ENCODE results near the gene PHETA1.
"Not testable (repeated sequence)": the region's sequence is repeated elsewhere in the genome, so short reads cannot be mapped to it uniquely, and the experiment has no call there.

Gene PHETA1

DNA sequence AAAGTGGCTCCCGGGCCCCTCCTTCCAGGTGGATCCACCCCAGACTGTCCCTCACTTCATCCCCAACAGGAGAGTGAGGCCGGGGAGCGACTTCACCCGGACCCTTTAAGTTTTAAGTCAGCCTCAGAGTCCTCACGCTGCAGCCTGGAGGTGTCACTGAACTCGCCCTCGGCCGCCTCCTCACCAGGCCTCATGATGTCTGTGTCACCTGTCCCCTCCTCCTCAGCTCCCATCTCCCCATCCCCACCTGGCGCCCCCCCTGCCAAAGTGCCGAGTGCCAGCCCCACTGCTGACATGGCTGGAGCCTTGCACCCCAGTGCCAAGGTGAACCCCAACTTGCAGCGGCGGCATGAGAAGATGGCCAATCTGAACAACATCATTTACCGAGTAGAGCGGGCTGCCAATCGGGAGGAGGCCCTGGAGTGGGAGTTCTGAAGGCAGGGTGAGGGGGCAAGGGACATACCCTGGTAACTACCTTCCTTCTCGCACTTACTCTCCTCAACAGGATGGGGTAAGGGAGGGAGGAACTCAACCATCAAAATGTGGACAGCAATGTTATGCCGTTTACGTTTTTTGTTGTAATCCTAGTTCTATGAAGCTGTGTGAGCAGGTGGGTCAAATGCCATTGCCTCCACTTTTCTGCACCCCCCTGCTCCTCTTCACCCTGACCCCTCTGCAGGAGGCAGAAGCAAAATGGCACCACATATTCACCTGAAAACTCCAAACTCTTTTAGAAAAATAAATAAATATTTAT is 20.8 kb downstream of the PHETA1 start:
- no peak for DNase-seq

DNA sequence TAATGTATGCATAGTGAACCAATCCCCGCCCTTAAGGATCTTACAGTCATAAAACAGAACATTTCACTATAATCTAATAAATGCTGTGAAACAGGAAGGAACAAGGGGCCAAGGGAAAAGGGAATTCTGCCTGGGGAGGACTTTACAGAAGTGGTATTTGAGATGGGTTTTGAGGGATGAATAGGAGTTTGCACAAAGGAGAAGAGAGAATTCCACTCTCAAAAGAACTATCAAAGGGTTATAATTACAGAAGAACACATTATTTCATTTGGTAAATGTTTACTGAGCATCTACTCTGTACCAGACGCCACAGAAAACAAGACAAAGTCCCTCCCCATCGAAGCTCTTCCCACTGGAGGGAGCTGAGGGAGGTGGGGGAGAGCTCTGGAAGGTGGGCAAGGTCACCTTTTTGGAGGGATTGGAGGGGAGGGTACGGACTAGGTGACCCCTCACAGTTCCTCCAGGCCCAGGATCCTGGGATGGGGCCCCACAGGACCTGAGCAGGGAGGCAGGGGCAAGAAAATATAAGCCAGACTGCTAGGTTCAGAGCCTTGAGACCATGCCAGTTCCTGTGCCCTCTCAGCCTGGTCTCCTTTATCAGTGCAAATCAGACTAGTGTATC is 24.5 kb downstream of the PHETA1 start:
- no peak for DNase-seq

DNA sequence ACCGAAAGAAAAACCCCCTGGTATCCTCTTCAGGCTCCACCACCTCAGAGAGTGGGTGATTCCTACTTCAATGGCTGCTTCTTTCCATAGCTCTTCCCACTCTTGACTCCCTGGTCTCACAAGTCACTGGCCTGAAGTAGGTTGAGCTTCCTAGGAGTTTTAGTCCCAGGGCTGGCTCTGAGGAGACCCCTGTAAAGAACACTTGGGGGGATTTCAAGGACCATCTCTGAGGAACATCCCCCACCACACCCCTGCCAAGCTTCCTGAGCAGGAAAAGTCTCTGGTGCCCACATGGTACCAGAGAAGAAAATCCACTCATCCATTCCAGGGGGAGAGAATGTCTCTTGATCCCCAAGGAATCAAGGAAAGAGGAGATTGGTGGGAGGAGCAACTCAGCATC is 25.7 kb downstream of the PHETA1 start:
- DNase-seq, result no peak

DNA sequence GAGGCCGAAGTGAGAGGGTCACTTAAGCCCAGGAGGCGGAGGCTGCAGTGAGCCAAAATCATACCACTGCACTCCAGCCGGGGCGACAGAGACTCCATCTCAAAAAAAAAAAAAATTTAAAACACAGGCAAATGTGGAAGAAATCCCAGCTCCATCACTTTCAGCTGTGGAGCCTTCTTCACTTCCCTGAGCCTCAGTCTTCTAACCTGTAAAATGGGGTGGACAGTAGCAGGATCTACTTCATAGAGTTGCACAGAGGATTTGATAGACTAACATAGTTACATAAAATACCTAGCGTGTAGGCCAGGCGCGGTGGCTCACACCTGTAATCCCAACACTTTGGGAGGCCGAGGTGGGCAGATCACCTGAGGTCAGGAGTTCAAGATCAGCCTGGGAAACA is 26.5 kb downstream of the PHETA1 start:
- DNase-seq, result no peak

DNA sequence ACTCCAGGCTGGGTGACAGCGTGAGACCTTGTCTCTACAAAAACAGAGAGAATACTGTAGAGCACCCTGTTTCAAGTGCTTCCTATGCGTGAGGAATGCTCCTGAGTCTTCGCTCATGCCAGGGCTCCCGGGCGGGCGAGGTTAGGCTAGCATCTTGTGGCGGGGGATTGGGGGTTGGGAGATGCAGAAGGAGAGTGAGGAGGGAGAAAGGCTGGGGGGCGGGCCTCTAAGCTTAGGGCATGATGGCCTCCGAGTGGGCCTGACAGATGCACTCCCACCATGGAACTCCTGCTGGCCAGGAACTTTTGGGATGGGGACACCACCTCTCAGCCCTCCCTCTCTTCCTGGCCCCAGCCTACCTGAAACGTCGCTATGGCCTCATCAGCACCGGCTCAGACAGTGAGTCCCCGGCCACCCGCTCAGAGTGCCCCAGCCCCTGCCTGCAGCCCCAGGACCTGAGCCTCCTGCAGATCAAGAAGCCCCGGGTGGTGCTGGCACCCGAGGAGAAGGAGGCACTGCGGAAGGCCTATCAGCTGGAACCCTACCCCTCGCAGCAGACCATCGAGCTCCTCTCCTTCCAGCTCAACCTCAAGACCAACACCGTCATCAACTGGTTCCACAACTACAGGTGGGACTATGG is 27.3 kb downstream of the PHETA1 start:
- DNase-seq, result no peak

DNA sequence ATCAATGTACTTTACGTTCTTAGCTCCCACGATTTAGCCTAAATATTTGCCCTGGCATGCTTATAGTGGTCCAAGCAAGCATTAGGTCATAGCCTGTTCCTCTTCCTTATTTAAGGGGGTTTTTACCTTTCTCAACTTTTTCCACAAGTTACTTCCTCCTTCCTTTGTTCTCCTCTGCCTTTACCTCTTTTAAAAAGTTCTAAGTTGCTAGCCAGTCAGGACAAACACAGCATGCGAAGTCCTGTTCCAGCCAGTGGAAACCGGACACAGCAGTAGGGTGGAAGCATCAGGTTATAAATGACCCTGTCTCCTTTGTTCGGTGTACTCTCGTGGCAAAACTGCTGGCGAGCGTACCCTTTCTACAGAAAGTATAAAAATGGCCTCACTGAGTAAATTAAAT is 28.2 kb downstream of the PHETA1 start:
- DNase-seq, result not testable (repeated sequence)

DNA sequence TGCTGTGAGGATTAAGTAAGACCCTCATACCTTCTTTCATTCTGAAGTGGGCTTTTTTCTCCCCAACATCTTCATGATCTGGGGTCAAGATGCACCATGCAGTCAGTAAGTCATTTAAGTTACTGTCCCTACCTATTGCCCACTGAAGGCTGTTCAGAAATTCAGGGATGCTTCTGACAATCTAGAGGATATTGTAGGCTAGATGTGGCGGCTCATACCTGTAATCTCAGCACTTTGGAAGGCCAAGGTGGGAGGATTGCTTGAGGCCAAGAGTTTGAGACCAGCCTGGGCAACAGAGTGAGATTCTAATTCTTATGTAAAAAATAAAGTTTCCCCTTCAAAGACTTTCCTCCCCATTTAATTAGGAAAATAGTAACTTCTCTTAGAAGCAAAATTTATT is 28.7 kb downstream of the PHETA1 start:
- no peak for DNase-seq

DNA sequence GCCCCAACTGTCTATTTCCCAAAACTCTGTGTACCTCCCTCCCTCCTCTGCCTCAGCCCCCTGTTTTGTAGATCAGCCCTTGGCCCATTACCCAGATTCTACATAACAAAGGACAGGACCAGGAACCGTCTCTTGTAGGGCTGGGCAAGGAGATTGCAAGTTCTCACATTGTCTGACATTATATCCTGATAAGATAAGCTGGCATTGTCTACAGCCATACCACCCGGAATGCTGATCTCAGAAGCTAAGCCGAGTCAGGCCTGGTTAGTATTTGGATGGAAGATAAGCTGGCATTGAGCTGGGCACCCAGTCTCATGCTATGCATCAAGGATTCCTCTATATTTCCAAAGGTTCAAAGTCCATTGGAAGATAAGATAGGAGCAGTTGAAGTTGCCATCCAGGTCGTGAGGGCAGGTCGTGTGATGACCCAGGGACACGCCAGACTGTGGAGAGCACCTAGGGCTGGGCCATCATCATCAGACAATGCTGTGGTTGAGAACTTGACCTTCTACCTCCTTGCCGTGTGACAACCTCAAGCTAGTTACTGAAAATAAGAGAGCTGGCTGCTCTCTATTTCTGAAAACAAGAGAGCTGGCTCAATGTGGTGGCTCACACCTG is 29.5 kb downstream of the PHETA1 start:
- no peak for DNase-seq

DNA sequence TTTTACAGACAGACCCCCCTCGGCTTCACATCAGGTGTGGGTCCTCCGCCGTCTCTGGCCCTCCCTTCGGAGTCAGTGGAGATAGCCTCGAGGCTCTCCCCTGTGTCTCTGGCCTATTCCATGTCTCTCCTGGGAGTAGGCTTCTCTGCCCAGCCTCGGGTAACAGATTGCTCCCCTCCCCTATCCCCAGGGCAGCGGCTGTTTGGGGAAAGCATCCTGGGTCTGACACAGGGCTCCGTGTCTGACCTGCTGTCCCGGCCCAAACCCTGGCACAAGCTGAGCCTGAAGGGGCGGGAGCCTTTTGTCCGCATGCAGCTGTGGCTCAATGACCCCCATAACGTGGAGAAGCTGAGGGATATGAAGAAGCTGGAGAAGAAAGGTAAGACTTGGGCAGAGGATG is 30.8 kb downstream of the PHETA1 start:
- no peak for DNase-seq

DNA sequence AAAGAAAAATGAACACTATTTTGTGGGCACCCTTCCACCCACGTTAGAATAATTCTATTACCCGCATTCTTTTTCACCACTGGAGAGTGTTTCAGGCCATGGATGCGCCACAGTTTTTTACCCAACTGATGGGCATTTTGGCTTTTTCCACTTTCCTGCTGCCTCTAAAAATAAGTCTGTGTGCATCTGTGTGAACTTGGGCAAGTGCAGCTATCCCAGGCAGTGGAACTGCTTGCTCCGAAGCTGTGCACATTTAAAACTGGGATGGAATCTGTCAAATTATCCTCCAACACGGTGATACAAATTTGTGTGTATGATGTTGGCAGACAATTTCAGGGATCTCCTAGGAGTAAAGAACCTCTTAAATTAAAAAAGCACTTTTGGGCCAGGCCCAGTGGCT is 31.5 kb downstream of the PHETA1 start:
- DNase-seq, result no peak

DNA sequence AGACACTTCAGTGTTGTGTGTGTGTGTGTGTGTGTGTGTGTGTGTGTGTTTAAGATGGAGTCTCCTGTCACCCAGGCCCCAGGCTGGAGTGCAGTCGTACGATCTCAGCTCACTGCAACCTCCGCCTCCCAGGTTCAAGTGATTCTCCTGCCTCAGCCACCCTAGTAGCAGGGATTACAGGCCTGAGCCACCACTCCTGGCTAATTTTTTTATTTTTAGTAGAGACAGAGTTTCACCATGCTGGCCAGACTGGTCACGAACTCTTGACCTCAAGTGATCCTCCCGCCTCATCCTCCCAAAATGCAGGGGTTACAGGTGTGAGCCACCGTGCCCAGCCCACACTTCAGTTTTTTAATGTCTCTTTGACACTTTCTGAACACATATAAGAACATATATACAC is 32.5 kb downstream of the PHETA1 start:
- DNase-seq, result not testable (repeated sequence)

DNA sequence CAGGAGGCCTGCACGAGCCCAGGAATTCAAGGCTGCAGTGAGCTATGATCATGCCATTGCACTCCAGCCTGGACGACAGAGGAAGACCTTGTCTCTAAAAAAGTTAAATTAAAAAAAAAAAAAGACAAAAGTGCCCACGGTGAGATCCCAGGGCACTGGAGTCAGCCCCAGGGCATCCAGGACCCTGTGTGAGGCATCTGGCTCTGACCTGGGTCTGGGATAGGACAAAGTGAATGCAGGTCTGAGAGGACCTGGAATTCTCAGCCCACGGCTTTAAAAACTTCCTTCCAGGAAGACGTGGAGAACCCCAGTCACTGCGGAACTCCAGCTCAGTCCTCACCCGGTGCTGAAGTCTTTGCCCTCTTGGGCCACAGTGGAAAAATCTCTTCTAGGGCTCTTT is 33.1 kb downstream of the PHETA1 start:
- DNase-seq, result no peak

DNA sequence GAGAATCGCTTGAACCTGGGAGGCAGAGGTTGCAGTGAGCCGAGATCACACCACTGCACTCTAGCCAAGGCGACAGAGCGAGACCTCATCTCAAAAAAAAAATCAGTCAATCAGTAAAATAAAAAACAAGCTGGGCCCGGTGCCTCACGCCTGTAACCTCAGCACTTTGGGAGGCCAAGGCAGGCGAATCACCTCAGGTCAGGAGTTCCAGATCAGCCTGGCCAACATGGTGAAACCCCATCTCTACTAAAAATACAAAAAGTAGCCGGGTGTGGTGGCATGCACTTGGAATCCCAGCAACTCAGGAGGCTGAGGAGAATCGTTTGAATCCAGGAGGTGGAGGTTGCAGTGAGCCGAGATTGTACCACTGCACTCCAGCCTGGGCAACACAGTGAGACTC is 33.6 kb downstream of the PHETA1 start:
- not testable (repeated sequence) for DNase-seq

DNA sequence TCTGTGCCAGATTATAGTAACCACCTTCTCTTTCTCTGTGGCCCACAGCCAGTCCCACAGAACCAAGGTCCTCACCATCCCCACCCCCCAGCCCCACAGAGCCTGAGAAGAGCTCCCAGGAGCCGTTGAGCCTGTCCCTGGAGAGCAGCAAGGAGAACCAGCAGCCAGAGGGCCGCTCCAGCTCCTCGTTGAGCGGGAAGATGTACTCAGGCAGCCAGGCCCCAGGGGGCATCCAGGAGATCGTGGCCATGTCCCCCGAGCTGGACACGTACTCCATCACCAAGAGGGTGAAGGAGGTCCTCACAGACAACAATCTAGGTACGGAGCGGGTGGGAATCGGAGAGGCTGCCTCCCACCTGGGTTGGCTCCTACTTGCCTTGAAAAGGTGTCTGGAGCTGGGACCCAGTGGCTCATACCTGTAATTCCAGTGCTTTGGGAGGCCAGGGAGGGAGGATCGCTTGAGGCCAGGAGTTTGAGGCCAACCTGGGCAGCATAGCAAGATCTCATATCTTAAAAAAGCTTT is 34.4 kb downstream of the PHETA1 start:
- DNase-seq, result no peak

DNA sequence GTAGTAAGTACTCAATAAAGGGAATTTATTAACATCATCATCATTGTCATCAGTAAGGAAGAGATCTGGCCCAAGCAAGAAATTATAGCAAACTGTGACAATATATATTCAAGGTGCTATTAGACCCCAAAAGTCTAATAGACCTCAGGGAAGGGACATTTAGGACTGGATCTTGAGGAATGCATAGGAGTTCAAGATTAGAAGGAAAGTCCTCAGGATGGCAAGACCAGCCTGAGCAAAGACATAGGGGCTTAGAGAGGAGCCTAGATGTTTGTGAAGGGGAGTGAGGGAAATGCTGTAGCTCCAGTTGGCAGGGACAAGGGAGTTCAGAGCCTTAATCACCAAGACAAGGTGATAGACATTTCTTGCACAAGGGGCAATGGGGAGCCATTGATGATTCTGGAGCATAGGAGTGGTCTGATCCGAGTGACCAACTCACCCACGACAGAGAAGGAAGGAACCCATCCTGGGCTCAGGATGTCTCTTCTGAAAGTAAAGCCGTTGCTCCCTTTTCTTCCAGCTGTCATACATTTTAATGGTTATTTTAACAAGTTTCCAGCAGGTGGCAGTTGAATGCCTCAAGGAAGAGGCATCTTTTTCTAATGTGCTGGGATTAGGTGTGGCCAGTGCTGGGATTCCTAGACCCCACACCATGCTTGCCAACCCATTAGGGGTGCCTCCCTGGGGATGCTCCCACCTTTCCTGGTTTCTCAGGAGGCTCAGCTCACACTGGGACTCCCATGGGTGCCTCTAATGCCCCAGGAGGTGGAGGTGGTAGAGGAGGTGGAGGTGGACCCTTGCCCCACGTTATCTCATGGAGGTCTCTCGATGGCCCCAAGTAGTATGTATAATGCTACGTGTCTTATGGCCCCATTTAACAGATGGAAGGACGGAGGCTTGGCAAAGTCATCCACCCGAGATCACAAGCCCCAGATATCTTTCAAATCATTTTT is 37.8 kb downstream of the PHETA1 start:
- DNase-seq, result peak; percentile 68

DNA sequence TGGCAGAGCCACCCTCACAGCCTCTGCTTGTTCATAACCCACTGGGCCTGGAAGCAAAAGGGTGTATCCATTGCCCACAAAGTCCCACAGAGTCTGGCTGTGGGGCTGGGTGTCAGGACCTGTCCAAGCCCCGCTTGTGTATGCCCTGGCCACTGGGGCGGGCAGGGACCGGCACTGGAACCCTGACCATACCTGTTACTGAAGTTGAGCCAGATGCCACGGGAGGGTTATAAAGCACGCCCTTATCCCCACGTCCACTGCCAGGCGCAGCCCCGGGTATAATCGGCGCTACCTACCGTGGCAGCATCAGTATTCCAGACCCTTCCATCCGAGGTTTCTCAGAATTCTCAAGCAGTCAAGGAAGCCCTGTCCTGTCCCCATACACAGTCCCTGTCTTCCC is 40.8 kb downstream of the PHETA1 start:
- no peak for DNase-seq

DNA sequence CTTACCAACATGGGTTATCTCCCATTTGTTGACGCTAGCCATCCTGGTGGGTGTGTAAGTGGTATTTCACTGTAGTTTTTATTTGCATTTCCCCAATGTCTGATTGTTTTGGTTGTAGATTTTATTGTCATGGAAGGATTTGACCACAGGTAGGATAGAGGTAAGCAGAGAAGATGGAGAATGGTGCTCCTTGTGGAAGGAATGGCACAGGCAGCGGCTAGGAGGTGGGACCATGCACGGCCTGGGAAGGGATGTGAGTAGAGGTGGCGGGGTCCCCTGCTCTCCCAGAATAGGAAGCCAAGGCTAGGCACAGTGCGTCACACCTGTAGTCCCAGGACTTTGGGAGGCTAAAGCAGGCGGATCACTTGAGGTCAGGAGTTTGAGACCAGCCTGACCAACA is 41.4 kb downstream of the PHETA1 start:
- DNase-seq, result no peak

DNA sequence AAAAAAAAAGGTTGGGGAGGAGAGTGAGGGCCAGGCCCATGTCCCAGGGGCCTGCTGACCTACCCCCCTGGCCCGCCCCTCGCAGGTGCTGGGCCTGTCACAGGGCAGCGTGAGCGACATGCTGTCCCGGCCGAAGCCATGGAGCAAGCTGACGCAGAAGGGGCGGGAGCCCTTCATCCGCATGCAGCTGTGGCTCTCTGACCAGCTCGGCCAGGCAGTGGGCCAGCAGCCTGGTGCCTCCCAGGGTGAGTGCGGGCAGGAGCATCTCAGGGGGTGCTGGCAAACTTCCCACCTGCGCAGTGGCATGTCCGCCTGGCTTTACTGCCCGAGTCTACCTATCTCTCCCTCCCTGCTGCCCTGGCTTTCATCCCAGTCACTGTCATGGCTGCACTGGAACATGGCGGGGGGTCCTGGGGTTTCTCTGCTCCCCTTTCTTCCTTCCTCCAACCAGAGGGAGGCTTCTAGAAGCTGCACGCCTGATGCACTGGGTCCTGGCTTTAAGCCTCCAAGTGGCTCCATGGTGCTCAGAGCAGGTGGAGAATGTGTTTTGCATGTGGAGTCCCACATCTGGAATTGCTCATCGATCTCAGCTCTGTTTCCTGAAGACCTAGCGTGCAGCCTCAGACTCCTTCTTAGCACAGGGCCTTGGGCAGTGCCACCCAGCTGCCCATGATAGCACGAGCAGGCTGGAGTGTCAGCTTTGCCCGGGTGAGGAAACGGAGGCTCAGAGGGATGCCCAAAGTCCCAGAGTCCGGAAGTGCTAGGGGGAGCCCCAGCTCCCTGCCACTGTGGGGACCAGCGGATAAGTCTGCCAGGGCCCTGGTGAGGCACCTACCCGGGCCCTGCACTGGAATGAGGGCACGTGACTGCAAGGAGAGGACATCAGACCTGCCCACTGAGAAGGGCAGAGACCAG is 46.3 kb downstream of the PHETA1 start:
- DNase-seq, result no peak

DNA sequence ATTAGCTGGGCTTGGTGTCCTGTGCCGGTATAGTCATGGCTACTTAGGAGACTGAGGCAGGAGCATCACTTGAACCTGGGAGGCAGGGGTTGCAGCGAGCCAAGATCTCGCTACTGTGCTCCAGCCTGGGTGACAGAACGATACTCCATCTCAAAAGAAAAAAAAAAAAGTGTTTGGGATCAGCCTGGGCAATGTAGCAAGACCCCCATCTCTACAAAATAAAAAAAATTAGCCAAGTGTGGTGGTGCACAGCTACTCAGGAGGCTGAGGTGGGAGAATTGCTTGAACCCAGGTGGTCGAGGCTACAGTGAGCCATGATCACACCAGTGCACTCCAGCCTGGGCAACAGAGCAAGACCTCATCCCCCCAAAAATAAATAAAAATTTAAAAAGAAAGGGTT is 47.6 kb downstream of the PHETA1 start:
- no peak for DNase-seq

DNA sequence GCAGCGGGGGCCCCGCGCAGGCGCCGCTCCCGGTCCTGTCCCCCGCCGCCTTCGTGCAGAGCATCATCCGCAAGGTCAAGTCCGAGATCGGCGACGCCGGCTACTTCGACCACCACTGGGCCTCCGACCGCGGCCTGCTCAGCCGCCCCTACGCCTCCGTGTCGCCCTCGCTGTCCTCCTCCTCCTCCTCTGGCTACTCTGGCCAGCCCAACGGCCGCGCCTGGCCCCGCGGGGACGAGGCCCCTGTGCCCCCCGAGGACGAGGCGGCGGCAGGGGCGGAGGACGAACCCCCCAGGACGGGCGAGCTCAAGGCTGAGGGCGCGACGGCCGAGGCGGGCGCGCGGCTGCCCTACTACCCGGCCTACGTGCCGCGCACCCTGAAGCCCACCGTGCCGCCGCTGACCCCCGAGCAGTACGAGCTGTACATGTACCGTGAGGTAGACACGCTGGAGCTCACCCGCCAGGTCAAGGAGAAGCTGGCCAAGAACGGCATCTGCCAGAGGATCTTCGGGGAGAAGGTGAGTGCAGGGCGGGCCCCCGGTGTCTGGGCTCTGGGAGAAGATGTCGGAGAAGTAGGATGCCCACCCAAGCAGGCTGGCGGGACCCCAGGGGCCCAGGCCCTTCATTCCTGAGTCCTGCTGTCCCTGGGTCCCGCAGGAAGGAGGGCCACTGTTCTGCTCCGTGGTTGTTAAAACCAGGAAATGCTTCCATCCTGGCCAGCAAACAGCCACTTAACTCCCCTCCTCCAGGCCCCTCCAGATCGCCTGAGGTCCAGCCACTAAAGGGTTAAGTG is 48.4 kb downstream of the PHETA1 start:
- DNase-seq, result no peak

Data from HCEC 1CT (cell line).